Activated T-cell treated with anti-CD3 and anti-CD28 coated beads, Interleukin-2, amount 50 U/mL, for 72 hours (primary cell): ENCODE data around the gene KIF2C. TPM values are rescaled to one million over a fixed set of nuclear protein-coding genes. Genes with fewer than 3 reads are reported as not detected.

ENCODE experiments used
- ATAC-seq, 2 donors: fragments of 150-1000 bp; cut with Tn5 transposase; replicated peaks in 1 of 2; 2 replicates each; pipeline ENCODE4 v1.10.0; 2021; ENCODE audit warnings: moderate library complexity in 2 of 2, mild to moderate bottlenecking in 1 of 2
- DNase-seq, 2 donors: peaks; one replicate each; pipeline ENCODE4 v3.0.0; 2021 to 2022; ENCODE audit warnings: mixed read lengths in 1 of 2
- H3K27ac Mint-ChIP-seq: one replicate; pipeline ENCODE4 v1.8.0; 2022; ENCODE audit warnings: mild to moderate bottlenecking, moderate library complexity, mixed read lengths
- H3K27me3 Mint-ChIP-seq: one replicate; pipeline ENCODE4 v1.8.0; 2022; ENCODE audit warnings: low read depth, mixed read lengths
- H3K36me3 Mint-ChIP-seq, 2 donors: one replicate each; pipeline ENCODE4 v1.8.0; 2022; ENCODE audit warnings: mixed read lengths in 2 of 2, mild to moderate bottlenecking in 1 of 2; ENCODE audit not compliant: insufficient read depth in 2 of 2
- H3K4me1 Mint-ChIP-seq: one replicate; pipeline ENCODE4 v1.8.0; 2022; ENCODE audit warnings: low read depth, mixed read lengths
- H3K4me3 Mint-ChIP-seq, 2 donors: one replicate each; pipeline ENCODE4 v1.8.0; 2022; ENCODE audit warnings: mild to moderate bottlenecking in 2 of 2, mixed read lengths in 2 of 2, moderate library complexity in 2 of 2
- H3K9me3 Mint-ChIP-seq, 2 donors: one replicate each; pipeline ENCODE4 v1.8.0; 2022; ENCODE audit warnings: mixed read lengths in 2 of 2
- total RNA-seq, 2 donors: library from RNA; stranded (reverse); gene quantifications; one replicate each; pipeline ENCODE4 v1.2.3, GENCODE V29; 2022

Gene KIF2C
- total RNA-seq, 2 donors from 2014 or later = 134 to 147 TPM

- H3K9me3 Mint-ChIP-seq = no peaks in the 10 kb centered on the region
- DNase-seq (no peak), ATAC-seq (no peak)
- H3K27ac Mint-ChIP-seq = peak overlapping the region; percentile 91
- H3K4me1 Mint-ChIP-seq = peaks cover 44% of the 10 kb centered on the region
- H3K36me3 Mint-ChIP-seq = peaks cover 13 to 16% of the 10 kb centered on the region in 2 donors
- no peaks in the 10 kb centered on the region for H3K27me3 Mint-ChIP-seq
- peak overlapping the region; percentile 93 to 98 for H3K4me3 Mint-ChIP-seq
Observed at GRCh38 chr1:44798481-44799365, 59.1 kb downstream of the KIF2C start.

- Mint-ChIP-seq H3K27ac (peak within 1 kb of the TSS; percentile 91), H3K4me3 (peak within 1 kb of the TSS; percentile 93 to 98), H3K9me3 (no peaks in the 10 kb centered on the region), H3K27me3 (no peaks in the 10 kb centered on the region), H3K36me3 (peaks cover 13 to 26% of the 10 kb centered on the region in 2 donors), H3K4me1 (peaks cover 55% of the 10 kb centered on the region)
- peak; percentile 80 to 81 for ATAC-seq
- peak; percentile 99 for DNase-seq
Observed at GRCh38 chr1:44799770-44800584, 60.3 kb downstream of the KIF2C start, which contains the start of gene PLK3. Gene PLK3 (plus strand): TSS chr1:44800377. CDS start chr1:44800464, 87 bp downstream.

- DNase-seq (no peak), ATAC-seq (peak; percentile 6)
- Mint-ChIP-seq H3K36me3 (peaks cover 16 to 28% of the 10 kb centered on the region in 2 donors), H3K27ac (peak overlapping the region; percentile 59), H3K4me1 (peaks cover 66% of the 10 kb centered on the region), H3K4me3 (peak overlapping the region; percentile 88 to 93), H3K27me3 (no peaks in the 10 kb centered on the region), H3K9me3 (no peaks in the 10 kb centered on the region)
Observed at GRCh38 chr1:44801491-44802305, 62.1 kb downstream of the KIF2C start.

- peaks cover 74% of the 10 kb centered on the region for H3K4me1 Mint-ChIP-seq
- peak overlapping the region; percentile 84 to 93 for H3K4me3 Mint-ChIP-seq
- no peaks in the 10 kb centered on the region for H3K9me3 Mint-ChIP-seq
- H3K27me3 Mint-ChIP-seq = no peaks in the 10 kb centered on the region
- peak overlapping the region; percentile 78 for H3K27ac Mint-ChIP-seq
- ATAC-seq = no peak
- H3K36me3 Mint-ChIP-seq = peaks cover 16 to 34% of the 10 kb centered on the region in 2 donors
- DNase-seq = no peak
Observed at GRCh38 chr1:44802306-44803061, 62.8 kb downstream of the KIF2C start.

GRCh38 chr1:44803062-44803311 lies 63.4 kb downstream of the KIF2C start:
- Mint-ChIP-seq H3K9me3 (no peaks in the 10 kb centered on the region), H3K27me3 (no peaks in the 10 kb centered on the region), H3K27ac (peak overlapping the region; percentile 78), H3K4me3 (peak overlapping the region; percentile 84 to 93), H3K4me1 (peaks cover 79% of the 10 kb centered on the region), H3K36me3 (peaks cover 16 to 35% of the 10 kb centered on the region in 2 donors)
- ATAC-seq (no peak), DNase-seq (no peak)

GRCh38 chr1:44803312-44804095 lies 63.9 kb downstream of the KIF2C start:
- no peak for ATAC-seq
- peaks cover 16 to 35% of the 10 kb centered on the region in 2 donors for H3K36me3 Mint-ChIP-seq
- H3K4me1 Mint-ChIP-seq = peaks cover 79% of the 10 kb centered on the region
- peak overlapping the region; percentile 78 for H3K27ac Mint-ChIP-seq
- peak overlapping the region; percentile 84 to 93 for H3K4me3 Mint-ChIP-seq
- no peaks in the 10 kb centered on the region for H3K27me3 Mint-ChIP-seq
- no peaks in the 10 kb centered on the region for H3K9me3 Mint-ChIP-seq
- no peak for DNase-seq

- peak overlapping the region; percentile 42 to 48 for H3K4me3 Mint-ChIP-seq
- no peaks in the 10 kb centered on the region for H3K9me3 Mint-ChIP-seq
- peak overlapping the region; percentile 69 for H3K27ac Mint-ChIP-seq
- peaks cover 83% of the 10 kb centered on the region for H3K4me1 Mint-ChIP-seq
- no peaks in the 10 kb centered on the region for H3K27me3 Mint-ChIP-seq
- no peak for ATAC-seq
- DNase-seq = no peak
- peaks cover 16 to 36% of the 10 kb centered on the region in 2 donors for H3K36me3 Mint-ChIP-seq
Observed at GRCh38 chr1:44805311-44806024, 65.8 kb downstream of the KIF2C start.

- H3K27ac Mint-ChIP-seq = no peak overlapping the region
- no peak for ATAC-seq
- DNase-seq = no peak
- H3K27me3 Mint-ChIP-seq = no peaks in the 10 kb centered on the region
- no peaks in the 10 kb centered on the region for H3K9me3 Mint-ChIP-seq
- H3K4me1 Mint-ChIP-seq = peaks cover 90% of the 10 kb centered on the region
- peak overlapping the region in 1 of 2 donors; percentile 8 for H3K4me3 Mint-ChIP-seq
- H3K36me3 Mint-ChIP-seq = peaks cover 15 to 34% of the 10 kb centered on the region in 2 donors
Observed at GRCh38 chr1:44806025-44806703, 66.5 kb downstream of the KIF2C start.

GRCh38 chr1:44806704-44807363 lies 67.2 kb downstream of the KIF2C start, which contains the start of gene DYNLT4:
Gene DYNLT4 (minus strand): TSS chr1:44807351. CDS start chr1:44806668, 683 bp downstream.
- peaks cover 94% of the 10 kb centered on the region for H3K4me1 Mint-ChIP-seq
- H3K4me3 Mint-ChIP-seq = peak within 1 kb of the TSS; percentile 84 to 99
- no peaks in the 10 kb centered on the region for H3K27me3 Mint-ChIP-seq
- H3K9me3 Mint-ChIP-seq = no peaks in the 10 kb centered on the region
- DNase-seq (no peak), ATAC-seq (peak in 1 of 2 donors; percentile 20)
- H3K36me3 Mint-ChIP-seq = peaks cover 15 to 33% of the 10 kb centered on the region in 2 donors
- peak within 1 kb of the TSS; percentile 94 for H3K27ac Mint-ChIP-seq

- peak overlapping the region; percentile 84 to 99 for H3K4me3 Mint-ChIP-seq
- H3K36me3 Mint-ChIP-seq = peaks cover 11 to 28% of the 10 kb centered on the region in 2 donors
- H3K27me3 Mint-ChIP-seq = no peaks in the 10 kb centered on the region
- DNase-seq (peak; percentile 86 to 89), ATAC-seq (peak; percentile 58 to 67)
- H3K9me3 Mint-ChIP-seq = no peaks in the 10 kb centered on the region
- peaks cover 94% of the 10 kb centered on the region for H3K4me1 Mint-ChIP-seq
- H3K27ac Mint-ChIP-seq = peak overlapping the region; percentile 94
Observed at GRCh38 chr1:44807364-44808062, 67.9 kb downstream of the KIF2C start.
